Neuronal stem cell (in vitro differentiated cells): ENCODE data around the gene GTF2IRD2.
"Not testable (repeated sequence)": the region's sequence is repeated elsewhere in the genome, so short reads cannot be mapped to it uniquely, and the experiment has no call there.

Experiments
- DNase-seq: peaks from one replicate; pipeline ENCODE4 v3.0.0-alpha.2; 2013; ENCODE audit warnings: low spot score
- H2AFZ ChIP-seq: one replicate; pipeline ENCODE4 v1.6.1; 2013; ENCODE audit warnings: mild to moderate bottlenecking, low read length, inconsistent platforms
- H2AK5ac ChIP-seq: 2 replicates; pipeline ENCODE4 v1.6.1; 2013; ENCODE audit warnings: low read depth, mild to moderate bottlenecking, inconsistent platforms, low read length, moderate library complexity, mixed read lengths
- H2BK120ac ChIP-seq: 2 replicates; pipeline ENCODE4 v1.6.1; 2013; ENCODE audit warnings: low read depth, mild to moderate bottlenecking, inconsistent platforms, low read length, moderate library complexity, mixed read lengths
- H2BK12ac ChIP-seq: one replicate; pipeline ENCODE4 v1.6.1; 2013; ENCODE audit warnings: low read length, inconsistent platforms
- H2BK15ac ChIP-seq: 2 replicates; pipeline ENCODE4 v1.6.1; 2013; ENCODE audit warnings: mild to moderate bottlenecking, low read length, inconsistent platforms, mixed read lengths
- H2BK5ac ChIP-seq: one replicate; pipeline ENCODE4 v1.6.1; 2013; ENCODE audit warnings: inconsistent platforms, mild to moderate bottlenecking, low read length, moderate library complexity
- H3K14ac ChIP-seq: one replicate; pipeline ENCODE4 v1.6.1; 2013; ENCODE audit warnings: low read length, inconsistent platforms
- H3K18ac ChIP-seq: 2 replicates; pipeline ENCODE4 v1.6.1; 2013; ENCODE audit warnings: low read length, inconsistent platforms
- H3K23ac ChIP-seq: 2 replicates; pipeline ENCODE4 v1.6.1; 2013; ENCODE audit warnings: low read depth, mild to moderate bottlenecking, mixed read lengths, low read length, inconsistent platforms; ENCODE audit not compliant: poor library complexity
- H3K27ac ChIP-seq: replicated peaks from 3 replicates; pipeline ENCODE4 v1.5.1; 2013; ENCODE audit warnings: low read length, inconsistent platforms
- H3K27me3 ChIP-seq, 3 experiments: 2 replicates each; pipeline ENCODE4 v1.6.1; 2013; ENCODE audit warnings: low read length in 3 of 3, mild to moderate bottlenecking in 2 of 3, inconsistent platforms in 1 of 3, low read depth in 1 of 3, mixed read lengths in 1 of 3, moderate library complexity in 1 of 3; ENCODE audit not compliant: control insufficient read depth in 3 of 3, insufficient read depth in 3 of 3
- H3K36me3 ChIP-seq, 2 donors: replicated peaks in 1 of 2; 2 replicates each; pipeline ENCODE4 v1.6.1; 2013; ENCODE audit warnings: low read length in 2 of 2; ENCODE audit not compliant: control insufficient read depth in 2 of 2, insufficient read depth in 2 of 2
- H3K4ac ChIP-seq: 2 replicates; pipeline ENCODE4 v1.6.1; 2013; ENCODE audit warnings: inconsistent platforms, mild to moderate bottlenecking, low read length, moderate library complexity
- H3K4me1 ChIP-seq, 2 donors: 1 replicate in 1 of 2; 2 replicates in 1 of 2; pipeline ENCODE4 v1.6.1; 2013; ENCODE audit warnings: low read length in 2 of 2, low read depth in 1 of 2; ENCODE audit not compliant: control insufficient read depth in 2 of 2, insufficient read depth in 1 of 2
- H3K4me2 ChIP-seq: one replicate; pipeline ENCODE4 v1.6.1; 2013; ENCODE audit warnings: mild to moderate bottlenecking, low read length, inconsistent platforms; ENCODE audit not compliant: insufficient read depth, poor library complexity, severe bottlenecking
- H3K4me3 ChIP-seq, 2 donors: 2 replicates each; pipeline ENCODE4 v1.5.1; 2013; ENCODE audit warnings: low read length in 2 of 2, mild to moderate bottlenecking in 2 of 2, inconsistent platforms in 1 of 2, moderate library complexity in 1 of 2
- H3K79me1 ChIP-seq: one replicate; pipeline ENCODE4 v1.6.1; 2013; ENCODE audit warnings: low read depth, mild to moderate bottlenecking, inconsistent platforms, low read length, moderate library complexity
- H3K9ac ChIP-seq: one replicate; pipeline ENCODE4 v1.6.1; 2013; ENCODE audit warnings: mild to moderate bottlenecking, low read depth, low read length, inconsistent platforms; ENCODE audit not compliant: poor library complexity
- H3K9me3 ChIP-seq, 2 donors: replicated peaks in 1 of 2; 2 replicates each; pipeline versions ENCODE3 to v1.6.1; 2013; ENCODE audit warnings: low read length in 2 of 2, mild to moderate bottlenecking in 2 of 2, inconsistent platforms in 1 of 2, low read depth in 1 of 2, mixed read lengths in 1 of 2, moderate library complexity in 1 of 2; ENCODE audit not compliant: control insufficient read depth in 2 of 2, insufficient read depth in 1 of 2
- H4K8ac ChIP-seq: one replicate; pipeline ENCODE4 v1.6.1; 2013; ENCODE audit warnings: low read depth, mild to moderate bottlenecking, inconsistent platforms, low read length, moderate library complexity
- H4K91ac ChIP-seq: one replicate; pipeline ENCODE4 v1.6.1; 2013; ENCODE audit warnings: low read length, low read depth, mild to moderate bottlenecking, inconsistent platforms; ENCODE audit not compliant: poor library complexity
- WGBS, 2 donors: extraction: QIAGEN DNeasy Blood & Tissue Kit; methylation state at CpG; one replicate each; pipeline ENCODE4 v1.1.7; 2013; ENCODE audit warnings: missing lambda C conversion rate in 2 of 2, mixed read lengths in 1 of 2; ENCODE audit not compliant: insufficient read length in 2 of 2, insufficient replicate concordance in 1 of 2; ENCODE audit errors: extremely low coverage in 2 of 2; 5-methylcytosine and 5-hydroxymethylcytosine counted together

The GTF2IRD2 gene

GRCh38 chr7:74766509-74766908 lies 84.9 kb downstream of the GTF2IRD2 start:
- H4K91ac ChIP-seq, H2AFZ ChIP-seq, H2BK12ac ChIP-seq, H3K9me3 ChIP-seq, H2BK120ac ChIP-seq, H3K27me3 ChIP-seq, H3K4me2 ChIP-seq, H3K14ac ChIP-seq, H2AK5ac ChIP-seq, H3K18ac ChIP-seq, H3K4ac ChIP-seq, H3K4me1 ChIP-seq, H3K27ac ChIP-seq, H2BK5ac ChIP-seq, H3K9ac ChIP-seq, H4K8ac ChIP-seq, H3K23ac ChIP-seq, H3K4me3 ChIP-seq, H3K79me1 ChIP-seq, H2BK15ac ChIP-seq, H3K36me3 ChIP-seq, DNase-seq: not testable (repeated sequence)
- WGBS, 2 donors, result no CpG with 5 or more reads among the region's 7 CpGs

- H3K9me3 ChIP-seq, H2BK120ac ChIP-seq: not testable (repeated sequence)
- no CpG with 5 or more reads among the region's 17 CpGs for WGBS, 2 donors
Observed at GRCh38 chr7:74765205-74765918, 86.0 kb downstream of the GTF2IRD2 start.

GRCh38 chr7:74758982-74759381 lies 92.4 kb downstream of the GTF2IRD2 start:
- H3K27me3 ChIP-seq, H2BK12ac ChIP-seq, H3K23ac ChIP-seq, H3K4me1 ChIP-seq, H2BK5ac ChIP-seq, H3K4me3 ChIP-seq, H3K4ac ChIP-seq, H4K8ac ChIP-seq, H3K9ac ChIP-seq, H2BK15ac ChIP-seq, H3K14ac ChIP-seq, H3K4me2 ChIP-seq, H2BK120ac ChIP-seq, H3K27ac ChIP-seq, H3K18ac ChIP-seq, H2AFZ ChIP-seq, H3K9me3 ChIP-seq, H4K91ac ChIP-seq, DNase-seq, H3K79me1 ChIP-seq, H3K36me3 ChIP-seq, H2AK5ac ChIP-seq: not testable (repeated sequence)
- no CpG with 5 or more reads among the region's 3 CpGs for WGBS, 2 donors

More at GRCh38 chr7:74765205-74765918, 86.0 kb downstream of the GTF2IRD2 start:
- H3K27me3 ChIP-seq, H2AK5ac ChIP-seq, H3K14ac ChIP-seq, H3K18ac ChIP-seq, H2AFZ ChIP-seq, H3K36me3 ChIP-seq, H3K4ac ChIP-seq, H3K9ac ChIP-seq, H3K23ac ChIP-seq, H3K4me3 ChIP-seq, H2BK5ac ChIP-seq, H4K91ac ChIP-seq, H3K79me1 ChIP-seq, H3K27ac ChIP-seq, H2BK15ac ChIP-seq, H3K4me1 ChIP-seq, H3K4me2 ChIP-seq, H2BK12ac ChIP-seq, DNase-seq, H4K8ac ChIP-seq: not testable (repeated sequence)

- H3K9me3 ChIP-seq, H3K9ac ChIP-seq, DNase-seq: not testable (repeated sequence)
Observed at GRCh38 chr7:74758268-74758667, 93.1 kb downstream of the GTF2IRD2 start.

More at GRCh38 chr7:74758268-74758667, 93.1 kb downstream of the GTF2IRD2 start:
- not testable (repeated sequence) for H2BK12ac ChIP-seq, H3K27ac ChIP-seq, H3K14ac ChIP-seq, H3K4me3 ChIP-seq, H3K4me1 ChIP-seq, H3K79me1 ChIP-seq, H2AFZ ChIP-seq, H3K18ac ChIP-seq, H2BK120ac ChIP-seq, H4K91ac ChIP-seq, H3K4ac ChIP-seq, H2BK15ac ChIP-seq, H4K8ac ChIP-seq, H3K23ac ChIP-seq, H2AK5ac ChIP-seq, H2BK5ac ChIP-seq, H3K4me2 ChIP-seq, H3K27me3 ChIP-seq, H3K36me3 ChIP-seq
- WGBS, 2 donors, result no CpG with 5 or more reads among the region's 7 CpGs
